GM23338 (cell line): ENCODE measurements around the gene FAM241B. TPM values are rescaled to one million over a fixed set of nuclear protein-coding genes. Genes with fewer than 3 reads are reported as not detected.

Experiments used
- ATAC-seq: fragments of 200-7000 bp; cut with Tn5 transposase; 3 replicates; pipeline ENCODE4 v1.9.1; 2020
- DNase-seq: peaks from one replicate; pipeline ENCODE4 v3.0.0-alpha.2; 2015; ENCODE audit warnings: low spot score
- H2AFZ ChIP-seq: fragments of 200-600 bp; sonication (generic); 2 replicates; pipeline ENCODE4 v1.8.0; 2016; ENCODE audit warnings: antibody characterized with exemption, mild to moderate bottlenecking, moderate library complexity
- H3F3A ChIP-seq: fragments of 200-600 bp; sonication (generic); replicated peaks from 2 replicates; pipeline ENCODE4 v1.8.0; 2017; ENCODE audit warnings: antibody characterized with exemption, mixed run types, low read depth
- H3K27ac ChIP-seq: fragments of 200-600 bp; sonication (generic); 2 replicates; pipeline ENCODE4 v1.6.1; 2016; ENCODE audit warnings: low read depth
- H3K27me3 ChIP-seq: fragments of 200-600 bp; sonication (generic); 2 replicates; pipeline ENCODE4 v1.8.0; 2016; ENCODE audit warnings: mild to moderate bottlenecking, mixed run types, moderate library complexity; ENCODE audit not compliant: insufficient read depth
- H3K36me3 ChIP-seq: fragments of 200-600 bp; sonication (generic); 2 replicates; pipeline ENCODE4 v1.8.0; 2016; ENCODE audit warnings: mild to moderate bottlenecking; ENCODE audit not compliant: insufficient read depth
- H3K4me1 ChIP-seq: fragments of 200-600 bp; sonication (generic); 2 replicates; pipeline ENCODE4 v1.8.0; 2016; ENCODE audit warnings: mild to moderate bottlenecking, moderate library complexity; ENCODE audit not compliant: insufficient read depth
- H3K4me2 ChIP-seq: fragments of 200-600 bp; sonication (generic); 2 replicates; pipeline ENCODE4 v1.7.1; 2017; ENCODE audit warnings: mixed run types
- H3K4me3 ChIP-seq: fragments of 200-600 bp; sonication (generic); 2 replicates; pipeline ENCODE4 v1.6.1; 2016; ENCODE audit warnings: mixed run types
- H3K79me2 ChIP-seq: fragments of 200-600 bp; sonication (generic); replicated peaks from 2 replicates; pipeline ENCODE4 v1.8.0; 2017; ENCODE audit warnings: mild to moderate bottlenecking; ENCODE audit not compliant: insufficient read depth
- H3K9me2 ChIP-seq: fragments of 200-600 bp; sonication (generic); 2 replicates; pipeline ENCODE4 v1.8.0; 2017; ENCODE audit not compliant: insufficient read depth
- H4K20me1 ChIP-seq: fragments of 200-600 bp; sonication (generic); replicated peaks from 2 replicates; pipeline ENCODE4 v1.8.0; 2017; ENCODE audit warnings: mild to moderate bottlenecking; ENCODE audit not compliant: insufficient read depth
- H3K27ac Mint-ChIP-seq: 2 replicates; pipeline ENCODE4 v1.8.0; 2020; ENCODE audit warnings: inconsistent platforms, mild to moderate bottlenecking, moderate library complexity, mixed read lengths
- H3K27me3 Mint-ChIP-seq: 3 replicates; pipeline ENCODE4 v1.8.0; 2022; ENCODE audit warnings: low read depth, mild to moderate bottlenecking, moderate library complexity, mixed read lengths, inconsistent platforms; ENCODE audit not compliant: insufficient read depth, poor library complexity
- H3K36me3 Mint-ChIP-seq: 3 replicates; pipeline ENCODE4 v1.8.0; 2021; ENCODE audit warnings: low read depth, mild to moderate bottlenecking, inconsistent platforms, moderate library complexity, mixed read lengths
- H3K4me1 Mint-ChIP-seq: 3 replicates; pipeline ENCODE4 v1.8.0; 2020; ENCODE audit warnings: mild to moderate bottlenecking, inconsistent platforms, mixed read lengths
- H3K4me3 Mint-ChIP-seq: 3 replicates; pipeline ENCODE4 v1.8.0; 2021; ENCODE audit warnings: moderate library complexity, mild to moderate bottlenecking, inconsistent platforms, mixed read lengths
- H3K9me3 Mint-ChIP-seq: 3 replicates; pipeline ENCODE4 v1.8.0; 2020; ENCODE audit warnings: moderate library complexity, mild to moderate bottlenecking, inconsistent platforms, mixed read lengths
- CREB1 ChIP-seq: fragments of 250-450 bp; sonication (Bioruptor Pico); IDR thresholded peaks from 2 replicates; pipeline ENCODE4 v1.5.0; 2020; ENCODE audit warnings: low read depth, mild to moderate bottlenecking, moderate library complexity
- ETS1 ChIP-seq: IDR thresholded peaks from 2 replicates; pipeline ENCODE4 v1.6.1; 2016; ENCODE audit warnings: antibody characterized with exemption
- EZH2 ChIP-seq: fragments of 200-600 bp; sonication (generic); IDR thresholded peaks from one replicate; pipeline ENCODE4 v1.8.0; 2017; ENCODE audit warnings: antibody characterized with exemption, mild to moderate bottlenecking, low read depth; ENCODE audit not compliant: unreplicated experiment
- POLR2AphosphoS5 ChIP-seq: IDR thresholded peaks from 2 replicates; pipeline ENCODE4 v1.6.1; 2016; ENCODE audit warnings: antibody characterized with exemption, low read depth
- STAT1 ChIP-seq: IDR thresholded peaks from one replicate; pipeline ENCODE4 v1.6.1; 2016; ENCODE audit warnings: antibody characterized with exemption; ENCODE audit not compliant: unreplicated experiment
- ZNF462 ChIP-seq: fragments of 250-450 bp; sonication (Bioruptor Pico); IDR thresholded peaks from 2 replicates; pipeline ENCODE4 v1.5.0; 2020; ENCODE audit warnings: mild to moderate bottlenecking, moderate library complexity
- polyA plus RNA-seq: library from polyadenylated mRNA; unstranded; fragments of >200 nt; fragmentation: Nextera tagmentation; extraction: Ambion mirVana; gene quantifications from 2 replicates; pipeline ENCODE4 v1.2.1, GENCODE V29; 2016
- total RNA-seq: library from RNA; depleted of rRNA; stranded (reverse); fragments of >200 nt; shearing (Covaris generic); gene quantifications from 2 replicates; pipeline ENCODE4 v1.2.3, GENCODE V29; 2014
- TF ChIP-seq, protein P1 (sequence below): IDR thresholded peaks from one replicate; pipeline ENCODE4 v1.6.1; 2018; ENCODE audit warnings: antibody characterized with exemption; ENCODE audit not compliant: unreplicated experiment
- TF ChIP-seq, protein P2 (sequence below), 2 experiments: fragments of 200-600 bp in 1 of 2; sonication (generic) in 1 of 2; conservative IDR thresholded peaks; 2 replicates each; pipeline versions ENCODE4 v1.5.1 to v1.6.1; 2016 to 2017; ENCODE audit warnings: antibody characterized with exemption in 2 of 2, low read depth in 2 of 2, mild to moderate bottlenecking in 2 of 2, moderate library complexity in 1 of 2

FAM241B gene
- total and polyA plus RNA-seq, 2 experiments from 2014 or later = 6.7 to 28.3 TPM

DNA sequence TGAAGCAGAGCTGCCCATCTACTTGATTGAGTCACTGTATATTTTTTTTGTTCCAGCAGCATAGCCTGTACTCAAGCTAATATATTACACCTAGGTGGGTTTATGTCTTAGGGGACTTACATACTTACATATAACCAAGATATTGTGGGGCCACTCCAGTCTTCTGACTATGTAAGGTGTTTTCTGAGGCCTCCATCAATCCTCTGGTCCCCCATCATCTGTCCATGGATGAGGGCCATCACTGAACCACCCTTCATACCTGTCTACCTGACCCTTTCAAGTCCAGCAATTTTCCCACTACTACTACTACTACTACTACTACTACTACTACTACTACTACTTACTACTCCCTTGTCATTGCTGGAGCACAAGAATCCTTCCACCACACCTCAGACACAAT is 3.2 kb upstream of the FAM241B start (continued):
- TF ChIP-seq, protein P1, sequence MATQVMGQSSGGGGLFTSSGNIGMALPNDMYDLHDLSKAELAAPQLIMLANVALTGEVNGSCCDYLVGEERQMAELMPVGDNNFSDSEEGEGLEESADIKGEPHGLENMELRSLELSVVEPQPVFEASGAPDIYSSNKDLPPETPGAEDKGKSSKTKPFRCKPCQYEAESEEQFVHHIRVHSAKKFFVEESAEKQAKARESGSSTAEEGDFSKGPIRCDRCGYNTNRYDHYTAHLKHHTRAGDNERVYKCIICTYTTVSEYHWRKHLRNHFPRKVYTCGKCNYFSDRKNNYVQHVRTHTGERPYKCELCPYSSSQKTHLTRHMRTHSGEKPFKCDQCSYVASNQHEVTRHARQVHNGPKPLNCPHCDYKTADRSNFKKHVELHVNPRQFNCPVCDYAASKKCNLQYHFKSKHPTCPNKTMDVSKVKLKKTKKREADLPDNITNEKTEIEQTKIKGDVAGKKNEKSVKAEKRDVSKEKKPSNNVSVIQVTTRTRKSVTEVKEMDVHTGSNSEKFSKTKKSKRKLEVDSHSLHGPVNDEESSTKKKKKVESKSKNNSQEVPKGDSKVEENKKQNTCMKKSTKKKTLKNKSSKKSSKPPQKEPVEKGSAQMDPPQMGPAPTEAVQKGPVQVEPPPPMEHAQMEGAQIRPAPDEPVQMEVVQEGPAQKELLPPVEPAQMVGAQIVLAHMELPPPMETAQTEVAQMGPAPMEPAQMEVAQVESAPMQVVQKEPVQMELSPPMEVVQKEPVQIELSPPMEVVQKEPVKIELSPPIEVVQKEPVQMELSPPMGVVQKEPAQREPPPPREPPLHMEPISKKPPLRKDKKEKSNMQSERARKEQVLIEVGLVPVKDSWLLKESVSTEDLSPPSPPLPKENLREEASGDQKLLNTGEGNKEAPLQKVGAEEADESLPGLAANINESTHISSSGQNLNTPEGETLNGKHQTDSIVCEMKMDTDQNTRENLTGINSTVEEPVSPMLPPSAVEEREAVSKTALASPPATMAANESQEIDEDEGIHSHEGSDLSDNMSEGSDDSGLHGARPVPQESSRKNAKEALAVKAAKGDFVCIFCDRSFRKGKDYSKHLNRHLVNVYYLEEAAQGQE = no peak

DNA sequence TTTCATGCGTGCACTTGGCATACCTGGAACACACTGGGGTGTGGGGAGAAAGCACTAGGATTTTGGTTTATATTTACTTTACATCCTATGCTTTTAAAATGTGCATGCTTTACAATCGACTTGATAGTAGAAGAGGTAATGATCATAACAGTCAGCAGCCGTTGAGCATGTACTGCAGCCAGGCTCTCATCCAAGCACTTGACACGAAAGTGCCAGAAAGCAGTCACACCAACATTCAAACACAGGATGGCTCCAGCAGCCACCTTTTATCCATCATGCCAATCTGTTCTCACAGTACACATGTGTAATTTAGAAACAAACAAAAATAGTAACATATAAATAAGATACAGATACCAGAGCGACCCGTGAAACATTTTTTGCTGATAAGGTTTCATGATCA is 1.2 kb upstream of the FAM241B start:
- no peak overlapping the region for H3K27ac ChIP-seq
- no peak overlapping the region for H2AFZ ChIP-seq
- H3K4me2 ChIP-seq = no peak overlapping the region
- H3K36me3 Mint-ChIP-seq = peaks cover 18% of the 10 kb centered on the region
- no peaks in the 10 kb centered on the region for H3K36me3 ChIP-seq
- H3K4me3 ChIP-seq = no peak overlapping the region
- no peaks in the 10 kb centered on the region for H3F3A ChIP-seq
- H3K4me3 Mint-ChIP-seq = 0 out of 3 replicates have a peak overlapping the region, but pooled peaks have one; percentile 72
- no peak overlapping the region for H3K27ac Mint-ChIP-seq
- H3K27me3 Mint-ChIP-seq = peaks cover 10% of the 10 kb centered on the region
- DNase-seq = no peak
- H3K9me2 ChIP-seq = no peaks in the 10 kb centered on the region
- peaks cover 11% of the 10 kb centered on the region; the same call in 1 of the 2 replicates for H3K4me1 ChIP-seq
- peaks cover 6% of the 10 kb centered on the region for H3K4me1 Mint-ChIP-seq
- ATAC-seq = no peak
- peaks cover 1% of the 10 kb centered on the region for H3K9me3 Mint-ChIP-seq
- no peaks in the 10 kb centered on the region; the same call in 1 of the 2 replicates for H3K79me2 ChIP-seq
- peaks cover 26% of the 10 kb centered on the region for H3K27me3 ChIP-seq
- H4K20me1 ChIP-seq = no peaks in the 10 kb centered on the region
- no peak for TF ChIP-seq ETS1
- TF ChIP-seq CREB1 = no peak
- TF ChIP-seq, protein P1 = no peak
- TF ChIP-seq ZNF462 (CRISPR knock-in tag) = no peak
- TF ChIP-seq, protein P2, sequence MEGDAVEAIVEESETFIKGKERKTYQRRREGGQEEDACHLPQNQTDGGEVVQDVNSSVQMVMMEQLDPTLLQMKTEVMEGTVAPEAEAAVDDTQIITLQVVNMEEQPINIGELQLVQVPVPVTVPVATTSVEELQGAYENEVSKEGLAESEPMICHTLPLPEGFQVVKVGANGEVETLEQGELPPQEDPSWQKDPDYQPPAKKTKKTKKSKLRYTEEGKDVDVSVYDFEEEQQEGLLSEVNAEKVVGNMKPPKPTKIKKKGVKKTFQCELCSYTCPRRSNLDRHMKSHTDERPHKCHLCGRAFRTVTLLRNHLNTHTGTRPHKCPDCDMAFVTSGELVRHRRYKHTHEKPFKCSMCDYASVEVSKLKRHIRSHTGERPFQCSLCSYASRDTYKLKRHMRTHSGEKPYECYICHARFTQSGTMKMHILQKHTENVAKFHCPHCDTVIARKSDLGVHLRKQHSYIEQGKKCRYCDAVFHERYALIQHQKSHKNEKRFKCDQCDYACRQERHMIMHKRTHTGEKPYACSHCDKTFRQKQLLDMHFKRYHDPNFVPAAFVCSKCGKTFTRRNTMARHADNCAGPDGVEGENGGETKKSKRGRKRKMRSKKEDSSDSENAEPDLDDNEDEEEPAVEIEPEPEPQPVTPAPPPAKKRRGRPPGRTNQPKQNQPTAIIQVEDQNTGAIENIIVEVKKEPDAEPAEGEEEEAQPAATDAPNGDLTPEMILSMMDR (conservative IDR thresholded peaks at IDR 0.05; ENCODE audit: low read depth in 2 of 2) = no peak
- no peak for TF ChIP-seq POLR2AphosphoS5
- TF ChIP-seq EZH2 = no peak
- no peak for TF ChIP-seq STAT1
